Right hindlimb (tissue), 1 donor: ENCODE measurements around the gene MPZL3.
"Not testable (repeated sequence)": the region's sequence is repeated elsewhere in the genome, so short reads cannot be mapped to it uniquely, and the experiment has no call there.

Source experiments
- DNase-seq: peaks from one replicate; pipeline ENCODE4 v3.0.0-alpha.2; 2018

The MPZL3 gene

DNA sequence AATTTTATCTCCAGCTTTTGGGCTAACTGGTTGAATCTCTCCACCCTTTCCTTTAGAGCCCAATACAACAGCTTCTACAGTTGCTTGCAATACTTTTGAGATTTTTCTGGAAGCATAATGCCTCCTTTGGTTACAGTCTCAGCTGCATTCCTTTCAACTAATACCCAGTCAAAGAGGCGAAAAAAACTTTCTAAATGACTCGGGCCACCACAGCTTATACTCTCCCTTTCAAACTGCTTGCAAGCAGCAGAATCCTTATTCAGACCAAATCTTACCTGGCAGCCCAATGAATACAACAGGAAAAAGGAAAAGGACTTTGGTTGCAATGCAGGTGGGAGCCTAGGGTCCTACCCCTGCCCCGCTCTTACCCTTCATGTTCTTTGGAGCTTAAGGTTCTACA is 43.1 kb downstream of the MPZL3 start:
- no peak for DNase-seq

DNA sequence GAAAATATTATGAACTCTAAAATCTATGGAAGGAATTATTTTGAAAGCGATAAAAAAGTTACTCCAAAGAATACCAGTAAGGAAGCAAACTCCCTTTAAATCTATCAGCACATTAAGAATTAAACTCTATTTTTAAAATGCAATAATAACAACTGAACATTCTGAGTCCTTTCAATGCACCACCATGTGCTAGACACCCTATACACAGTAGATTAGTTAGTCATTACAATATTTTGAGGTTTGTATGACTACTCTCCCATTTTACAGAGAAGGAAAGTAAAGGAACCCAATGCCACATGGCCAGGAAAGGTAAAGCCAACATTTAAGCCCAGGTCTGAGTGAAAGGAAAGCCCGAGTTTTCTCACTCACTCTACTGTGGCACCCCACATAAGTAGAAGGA is 45.1 kb downstream of the MPZL3 start:
- DNase-seq, result no peak

DNA sequence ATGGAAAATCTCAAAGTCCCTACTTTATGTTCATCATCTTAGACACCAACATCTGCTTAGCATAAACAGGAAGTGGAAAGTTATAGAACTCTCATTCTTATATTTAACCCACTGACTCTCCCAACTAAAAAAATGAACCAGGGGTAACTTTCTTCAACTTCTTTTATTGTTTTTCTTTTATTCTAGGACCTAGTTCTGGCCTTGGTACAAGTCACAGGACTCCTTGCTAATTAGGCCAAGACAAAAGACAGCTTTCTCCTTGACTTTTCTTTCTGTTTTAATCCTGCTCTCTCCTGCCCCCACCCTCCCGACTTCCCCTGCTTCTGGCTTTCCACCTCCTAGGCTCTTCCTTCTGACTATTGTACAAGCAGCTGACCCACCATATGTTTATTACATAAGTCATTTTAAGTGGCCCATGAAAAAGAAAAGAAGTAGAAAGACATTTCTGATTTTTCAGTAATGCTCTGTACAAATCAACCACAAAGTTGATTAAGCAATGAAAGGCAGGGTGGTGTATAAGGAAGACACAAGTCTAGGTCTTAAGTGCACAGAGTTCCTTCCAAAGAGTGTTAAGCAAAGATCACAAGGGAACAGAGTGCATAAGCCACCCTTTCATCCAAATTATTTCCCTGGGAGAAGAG is 45.7 kb downstream of the MPZL3 start:
- no peak for DNase-seq

DNA sequence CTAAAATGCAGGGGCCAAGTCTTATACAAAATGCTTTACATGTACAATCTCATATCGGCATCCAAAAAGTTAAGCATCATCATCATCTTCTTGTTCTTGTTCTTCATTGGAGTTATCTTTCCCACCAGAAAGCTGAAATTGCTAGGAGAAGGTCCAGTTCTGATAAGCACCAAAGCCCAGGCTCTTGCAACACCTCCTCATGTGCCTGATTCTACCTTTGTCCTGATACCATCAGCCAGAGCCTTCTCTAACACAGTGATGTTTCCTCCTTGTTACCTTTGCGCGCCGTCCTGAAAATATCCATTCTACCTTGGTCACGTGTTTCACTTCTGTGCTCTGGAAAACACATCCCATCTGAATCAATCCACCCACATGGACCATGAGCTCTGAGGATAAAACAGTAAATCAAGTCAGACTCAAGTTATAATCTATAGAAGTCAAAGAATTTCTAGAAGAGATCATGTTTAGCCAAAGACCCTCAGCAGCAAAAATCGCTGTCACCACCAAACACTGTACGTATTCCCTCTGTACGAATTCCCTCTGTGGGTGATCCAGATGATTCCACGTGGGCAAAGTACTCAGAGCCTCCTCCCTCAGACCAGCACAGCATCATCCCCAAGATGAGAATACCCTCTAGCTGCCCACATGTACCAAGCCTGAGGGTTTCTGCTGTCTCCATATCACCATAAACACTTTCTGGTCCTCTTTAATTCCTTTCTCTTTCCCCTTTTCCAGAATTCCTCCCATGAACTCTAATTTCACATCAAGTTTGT is 46.4 kb downstream of the MPZL3 start:
- no peak for DNase-seq

DNA sequence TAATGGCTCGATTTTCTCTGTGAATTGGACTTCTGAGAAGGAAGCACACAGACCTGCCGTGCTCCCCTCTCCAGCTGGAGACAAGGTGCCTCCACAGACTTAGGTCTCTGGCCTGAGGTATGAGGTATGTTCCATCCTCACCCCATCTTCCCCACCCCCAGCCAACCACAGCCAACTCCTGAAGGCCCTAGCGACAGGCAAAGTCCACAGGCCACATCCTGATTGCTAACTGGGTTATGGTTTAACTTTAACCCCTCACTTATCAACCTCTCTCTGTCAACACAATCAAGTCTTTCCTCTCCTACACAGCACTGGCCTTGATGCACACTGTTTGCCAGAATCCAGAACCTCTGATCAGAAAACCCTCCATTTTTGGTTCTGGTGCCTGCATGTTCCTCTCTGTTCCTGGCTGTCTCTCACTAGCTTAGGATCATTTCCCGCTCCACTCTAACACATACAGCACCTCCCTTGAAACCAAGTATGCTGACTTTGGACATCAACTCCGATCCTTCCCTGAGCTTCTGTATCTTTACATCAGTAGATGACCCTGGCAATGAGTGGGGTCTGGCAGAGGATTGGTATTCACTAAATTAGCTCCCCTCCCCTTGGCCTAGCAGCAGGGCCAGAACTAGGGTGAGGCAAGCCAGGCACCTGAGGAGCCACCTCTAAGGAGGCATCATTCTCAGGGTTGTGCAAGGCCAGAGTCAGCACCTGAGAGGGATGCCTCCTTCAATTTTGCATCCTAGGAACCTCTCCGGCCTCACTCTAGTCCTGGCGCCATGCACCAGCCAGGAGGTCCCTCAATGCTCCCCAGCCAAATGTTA is 49.4 kb downstream of the MPZL3 start:
- no peak for DNase-seq

DNA sequence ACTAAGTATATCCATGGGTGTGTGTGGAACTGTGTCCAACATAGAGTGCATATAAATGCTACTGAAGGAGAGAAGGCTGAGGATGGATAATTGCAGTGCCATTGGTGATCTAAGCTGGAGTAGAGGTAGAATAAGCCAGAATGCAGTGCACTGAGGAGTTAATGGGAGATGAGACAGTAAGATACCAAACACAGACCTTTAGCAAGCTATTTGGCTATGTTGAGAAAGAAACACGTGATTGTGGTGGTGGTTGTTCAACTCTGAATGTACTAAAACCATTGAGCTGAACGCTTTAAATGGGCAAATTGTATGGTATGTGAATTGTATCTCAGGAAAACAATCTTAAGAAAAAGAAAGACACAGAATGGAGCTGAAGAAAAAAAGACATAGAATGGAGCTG is 50.2 kb downstream of the MPZL3 start:
- DNase-seq, result no peak

DNA sequence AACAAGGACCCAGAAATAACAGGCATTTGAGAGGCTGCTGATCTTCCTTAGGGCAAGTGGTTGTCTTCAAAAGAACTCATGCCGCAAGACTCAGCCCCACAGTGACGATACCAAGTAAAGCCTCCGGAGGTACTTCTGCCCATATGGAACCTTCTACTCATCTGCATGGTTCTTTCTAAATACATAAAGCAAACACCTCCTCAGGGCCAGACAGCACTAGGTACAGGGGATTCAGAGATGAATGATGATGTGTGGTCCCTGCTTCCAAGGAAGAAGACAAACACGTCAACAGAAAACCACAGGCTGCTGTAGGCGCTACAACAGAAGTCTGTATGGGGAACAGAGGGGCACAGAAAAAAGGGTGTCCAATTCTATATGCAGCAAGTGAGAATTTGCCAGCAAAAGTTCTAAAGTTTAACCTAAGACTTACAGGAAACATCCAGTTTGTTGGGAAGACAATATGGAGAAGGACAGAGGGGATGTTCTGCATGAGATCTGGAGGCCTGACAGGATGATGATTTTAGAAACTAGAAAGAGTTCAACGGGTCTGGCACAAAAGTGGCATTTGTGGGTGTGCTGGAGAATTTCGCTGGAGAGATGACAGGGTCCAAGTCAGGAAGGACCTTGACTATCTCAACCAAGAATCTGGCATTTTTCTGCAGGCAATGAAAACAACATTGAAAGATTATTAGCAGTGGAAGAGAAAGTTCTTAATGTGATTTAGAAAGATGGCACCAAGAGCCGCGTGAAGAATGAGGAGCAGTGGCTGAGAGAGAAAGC is 51.1 kb downstream of the MPZL3 start:
- DNase-seq, result no peak

DNA sequence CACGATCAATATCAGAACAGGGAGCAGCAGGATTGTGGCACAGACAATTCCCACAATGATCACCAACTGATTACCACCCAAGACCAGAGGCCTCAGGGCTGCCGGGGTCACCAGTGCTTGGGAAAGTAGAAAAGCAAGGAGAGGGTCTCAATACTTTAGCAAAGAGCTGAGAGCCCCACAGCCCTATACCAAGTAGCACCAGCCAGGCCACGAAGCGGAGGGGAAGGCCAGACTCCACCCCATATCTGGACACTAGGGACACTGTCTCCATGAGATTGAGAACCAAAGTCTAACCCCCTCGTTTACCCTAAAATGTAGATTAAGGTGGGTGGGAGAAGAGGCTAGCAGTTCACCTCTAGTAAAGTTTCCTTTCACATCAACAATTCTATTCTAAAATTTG is 51.7 kb downstream of the MPZL3 start:
- no peak for DNase-seq

DNA sequence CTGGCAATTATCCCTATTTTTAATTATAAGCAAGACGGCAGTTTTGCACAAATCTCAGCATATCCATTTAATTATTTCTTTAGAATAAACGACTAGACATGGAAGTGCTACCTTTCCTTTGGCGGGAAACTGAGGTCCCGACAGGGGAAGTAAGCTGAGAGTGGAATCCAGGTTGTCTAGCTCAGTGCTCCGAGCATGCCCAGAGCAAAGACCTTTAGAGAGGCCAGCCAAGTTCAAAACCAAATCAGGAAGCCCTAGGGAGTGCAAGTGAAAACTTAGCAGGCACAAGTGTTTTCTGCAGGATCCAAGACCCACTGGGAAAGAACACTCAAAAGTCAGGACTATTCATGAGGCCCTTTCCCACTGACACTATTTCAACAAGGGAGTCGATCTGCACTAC is 53.0 kb downstream of the MPZL3 start:
- DNase-seq, result no peak

DNA sequence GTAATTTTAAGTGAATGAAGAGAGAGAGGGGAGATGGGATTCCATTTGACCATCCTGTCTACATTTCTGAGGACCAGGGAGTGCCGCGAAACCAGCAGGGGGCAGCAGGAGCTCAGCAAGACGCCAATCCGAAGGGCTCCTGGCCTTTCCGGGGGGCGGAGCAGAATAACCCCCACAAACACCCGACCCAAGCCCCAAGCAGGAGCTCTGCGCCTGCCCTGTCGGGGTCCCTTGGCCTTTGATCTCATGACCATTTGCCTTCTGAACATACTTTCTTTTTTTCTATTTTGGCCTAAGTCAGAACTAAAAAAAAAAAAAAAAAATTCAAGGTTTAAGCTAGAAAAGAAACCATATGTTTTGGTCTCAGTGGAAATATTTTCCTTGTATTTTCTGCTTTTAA is 53.8 kb downstream of the MPZL3 start:
- peak; percentile 79 for DNase-seq

DNA sequence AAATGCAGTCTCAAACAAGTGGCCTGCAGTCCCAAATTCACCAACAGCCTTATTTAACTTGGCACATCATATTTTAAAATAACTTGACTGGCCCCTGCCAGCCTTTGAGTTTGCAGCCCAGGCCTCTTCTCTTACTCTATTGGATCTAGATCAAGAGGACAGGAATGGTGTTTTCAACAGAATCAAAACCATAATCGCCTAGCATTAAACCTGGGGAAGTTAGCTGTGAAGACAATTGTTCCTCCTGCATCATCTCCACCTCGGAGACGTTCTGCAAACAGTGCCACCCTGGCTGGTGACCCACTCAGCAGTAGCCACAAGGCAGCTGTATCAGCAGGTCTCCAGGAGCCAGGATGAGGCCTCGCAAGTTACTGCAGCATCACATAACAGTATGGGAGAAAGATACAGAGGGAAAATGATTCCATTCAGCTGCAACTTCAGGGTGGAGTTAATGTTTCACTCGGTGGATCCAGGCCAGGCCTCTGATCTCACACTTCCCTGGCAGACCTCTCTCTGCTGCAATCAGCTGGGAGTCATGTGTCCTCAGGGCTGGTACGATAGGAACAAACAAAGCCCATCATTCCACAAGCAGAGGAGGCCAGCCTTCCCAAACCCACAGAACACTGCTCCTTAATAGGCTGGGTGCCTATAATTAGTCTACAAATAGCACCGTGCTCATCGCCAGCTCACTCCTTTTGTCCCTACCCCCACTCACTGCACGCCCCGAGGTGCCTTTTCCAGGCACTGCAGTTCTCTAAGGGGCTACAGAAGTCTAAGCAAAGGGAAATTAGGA is 57.1 kb downstream of the MPZL3 start:
- DNase-seq, result peak; percentile 69

DNA sequence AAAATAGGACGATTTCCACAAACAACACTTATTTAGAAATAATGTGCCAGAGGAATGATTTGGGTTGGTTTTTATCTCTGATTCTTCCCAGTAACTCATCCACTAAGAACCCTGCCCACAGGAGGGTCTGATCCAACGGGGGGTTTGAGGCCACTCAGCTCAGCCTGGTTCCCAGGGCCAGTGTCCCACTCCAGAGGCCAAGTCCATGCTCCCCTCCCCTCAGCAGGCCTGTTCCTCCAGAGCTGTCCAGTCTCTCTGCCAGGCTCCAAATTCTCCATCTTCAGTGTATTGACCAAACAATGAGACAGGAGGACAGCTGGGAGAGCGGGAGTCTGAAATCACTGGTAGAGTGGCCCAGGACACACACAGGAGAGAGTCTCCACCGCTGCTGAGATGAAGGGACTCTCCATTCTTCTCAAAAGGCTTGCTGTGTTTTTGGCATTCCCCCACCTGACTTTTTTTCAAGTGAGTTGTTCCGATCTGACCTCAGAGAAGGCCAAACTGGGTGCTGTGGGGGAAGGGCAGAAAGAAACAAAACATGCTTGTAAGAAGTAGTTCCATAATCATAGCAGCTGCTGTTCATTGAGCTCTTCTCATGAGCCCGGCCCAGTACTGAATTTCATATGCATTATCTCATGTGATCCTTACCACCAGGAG is 58.1 kb downstream of the MPZL3 start:
- DNase-seq, result no peak

DNA sequence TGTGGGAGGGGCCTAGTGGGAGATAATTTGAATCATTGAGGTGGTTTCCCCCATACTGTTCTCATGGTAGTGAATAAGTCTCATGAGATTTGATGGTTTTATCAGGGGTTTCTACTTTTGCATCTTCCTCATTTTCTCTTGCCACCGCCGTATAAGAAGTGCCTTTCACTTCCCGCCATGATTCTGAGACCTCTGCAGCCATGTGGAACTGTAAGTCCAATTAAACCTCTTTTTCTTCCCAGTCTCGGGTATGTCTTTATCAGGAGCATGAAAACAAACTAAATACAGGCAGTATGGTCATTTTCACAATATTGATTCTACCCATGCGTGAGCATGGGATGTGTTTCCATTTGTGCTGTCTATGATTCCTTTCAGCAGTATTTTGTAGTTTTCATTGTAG is 59.3 kb downstream of the MPZL3 start:
- DNase-seq, result not testable (repeated sequence)

DNA sequence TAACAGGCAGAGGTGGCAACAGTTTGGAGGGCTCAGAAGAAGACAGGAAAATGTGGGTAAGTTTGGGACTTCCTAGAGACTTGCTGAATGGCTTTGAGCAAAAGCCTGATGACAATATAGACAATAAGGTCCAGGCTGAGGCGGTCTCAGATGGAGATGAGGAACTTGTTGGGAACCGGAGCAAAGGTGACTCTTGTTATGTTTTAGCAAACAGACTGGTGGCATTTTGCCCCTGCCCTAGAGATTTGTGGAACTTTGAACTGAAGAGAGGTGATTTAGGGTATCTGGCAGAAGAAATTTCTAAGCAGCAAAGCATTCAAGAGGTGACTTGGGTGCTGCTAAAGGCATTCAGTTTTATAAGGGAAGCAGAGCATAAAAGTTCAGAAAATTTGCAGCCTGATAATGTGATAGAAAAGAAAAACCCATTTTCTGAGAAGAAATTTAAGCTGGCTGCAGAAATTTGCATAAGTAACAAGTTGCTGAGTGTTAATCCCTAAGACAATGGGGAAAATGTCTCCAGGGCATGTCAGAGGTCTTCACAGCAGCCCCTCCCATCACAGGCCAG is 61.1 kb downstream of the MPZL3 start:
- DNase-seq, result not testable (repeated sequence)

DNA sequence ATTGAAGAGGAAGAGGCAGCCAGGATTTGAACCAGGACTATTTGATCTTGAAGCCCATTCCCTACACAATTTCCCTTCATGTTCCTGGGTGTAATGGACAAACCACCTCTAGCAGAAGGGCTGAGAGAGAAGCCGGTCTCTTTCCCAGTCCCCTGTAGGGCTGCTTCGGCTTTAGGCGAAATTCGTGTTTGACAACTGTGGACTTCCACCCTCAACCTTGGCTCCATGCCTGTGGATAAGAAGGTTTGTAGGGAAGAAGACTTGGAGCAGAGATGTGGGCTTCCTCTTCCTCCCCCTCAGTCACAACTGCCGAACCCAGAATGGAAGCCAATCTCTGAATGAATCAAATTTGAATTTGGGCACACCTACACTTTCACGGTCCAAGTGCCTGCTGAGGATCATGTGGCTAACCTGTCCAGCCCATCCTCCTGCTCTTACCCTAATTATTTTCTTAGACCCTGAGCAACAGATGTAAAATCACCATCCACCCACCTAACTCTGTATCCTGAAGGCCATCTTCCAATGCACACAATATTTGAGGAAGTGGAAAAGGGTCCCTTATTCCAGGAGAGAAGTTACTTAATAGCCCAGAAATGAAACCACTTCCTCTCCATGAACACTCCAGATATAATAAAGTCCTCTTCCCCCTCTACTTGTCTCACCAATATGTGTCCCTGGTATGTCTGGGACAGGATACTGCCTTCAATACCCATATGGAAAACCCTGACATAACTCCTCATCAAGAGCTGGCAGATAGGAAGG is 65.6 kb downstream of the MPZL3 start:
- no peak for DNase-seq

DNA sequence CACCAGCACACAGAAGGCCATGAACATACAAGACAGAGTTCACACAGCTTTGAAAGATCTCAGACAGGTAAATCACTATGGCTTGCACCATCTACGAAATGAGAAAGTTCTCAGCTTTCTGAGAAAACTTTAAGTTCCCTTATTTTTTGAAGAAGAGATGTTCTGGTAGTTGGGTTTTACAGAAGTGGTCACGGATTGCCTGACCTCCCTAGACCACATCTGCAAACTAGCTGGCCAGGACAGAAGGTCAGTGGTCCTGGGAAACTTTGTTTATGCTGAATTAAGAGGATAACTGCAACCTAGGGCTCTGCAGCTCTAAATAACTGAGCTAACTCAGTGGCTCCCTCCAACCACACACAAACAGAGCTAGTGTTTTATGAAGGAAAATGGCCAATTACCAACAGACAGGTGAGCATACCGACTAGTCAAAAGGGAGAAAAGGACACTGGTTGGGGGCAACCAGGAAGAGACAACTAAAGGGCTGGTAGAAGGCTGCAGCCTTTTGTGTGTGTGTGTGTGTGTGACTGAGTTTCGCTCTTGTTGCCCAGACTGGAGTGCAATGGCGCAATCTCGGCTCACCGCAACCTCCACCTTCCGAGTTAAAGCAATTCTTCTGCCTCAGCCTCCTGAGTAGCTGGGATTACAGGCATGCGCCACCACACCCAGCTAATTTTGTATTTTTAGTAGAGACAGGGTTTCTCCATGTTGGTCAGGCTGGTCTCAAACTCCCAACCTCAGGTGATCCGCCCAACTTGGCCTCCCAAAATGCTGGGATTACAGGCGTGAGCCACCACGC is 67.2 kb downstream of the MPZL3 start:
- DNase-seq, result no peak

DNA sequence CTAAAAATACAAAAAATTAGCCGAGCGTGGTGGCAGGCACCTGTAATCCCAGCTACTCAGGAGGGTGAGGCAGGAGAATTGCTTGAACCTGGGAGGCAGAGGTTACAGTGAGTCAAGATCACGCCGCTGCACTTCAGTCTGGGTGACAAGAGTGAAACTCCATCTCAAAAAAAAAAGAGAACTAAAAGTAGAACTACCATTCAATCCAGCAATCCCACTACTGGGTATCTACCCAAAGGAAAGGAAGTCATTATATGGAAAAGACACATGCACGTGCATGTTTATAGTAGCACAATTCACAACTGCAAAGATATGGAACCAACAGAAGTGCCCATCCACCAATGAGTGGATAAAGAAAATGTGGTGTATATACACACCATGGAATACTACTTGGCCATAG is 68.5 kb downstream of the MPZL3 start:
- not testable (repeated sequence) for DNase-seq

DNA sequence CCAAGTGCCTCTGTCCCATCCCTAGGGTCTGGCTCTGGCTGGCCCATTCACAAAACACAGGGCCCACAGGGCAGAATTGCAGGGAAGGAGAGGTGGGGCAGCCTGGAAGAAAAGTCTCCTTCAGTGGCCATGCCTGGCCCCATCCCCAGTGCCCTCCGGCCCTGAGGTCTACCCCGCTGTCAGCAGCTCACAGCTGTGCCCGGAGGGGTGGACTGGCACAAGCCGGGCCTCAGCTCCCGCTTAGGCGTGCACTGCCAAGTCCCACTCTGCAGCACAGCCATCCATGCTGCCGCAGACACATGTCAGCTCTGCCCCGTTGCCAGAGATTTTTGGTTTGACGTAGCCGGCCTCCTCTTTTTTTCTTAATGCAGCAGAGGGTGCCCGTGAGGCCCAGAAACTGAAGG is 71.9 kb downstream of the MPZL3 start:
- DNase-seq, result peak; percentile 92

DNA sequence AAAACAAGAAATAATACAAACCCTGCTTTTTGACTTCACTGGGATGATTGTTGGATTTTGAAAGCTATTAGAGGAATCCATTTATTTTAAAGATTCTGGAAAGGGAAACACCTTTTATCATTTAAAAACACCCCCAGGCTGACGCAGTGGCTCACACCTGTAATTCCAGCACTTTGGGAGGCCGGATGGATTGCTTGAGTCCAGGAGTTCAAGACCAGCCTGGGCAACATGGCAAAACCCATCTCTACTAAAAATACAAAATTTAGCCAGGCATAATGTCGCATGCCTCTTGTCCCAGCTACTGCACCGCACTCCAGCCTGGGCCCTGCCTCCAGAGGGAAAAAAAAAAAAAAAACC is 75.4 kb downstream of the MPZL3 start:
- no peak for DNase-seq
